HG03575 (cell line): Measurements from ENCODE around the gene KLHDC8A.

Experiments used
- ATAC-seq: cut with Tn5 transposase; IDR thresholded peaks from one replicate; pipeline ENCODE4 v1.9.1; 2021; ENCODE audit not compliant: unreplicated experiment, insufficient number of reproducible peaks, low FRiP score; ENCODE audit errors: extremely low read depth

KLHDC8A gene

DNA sequence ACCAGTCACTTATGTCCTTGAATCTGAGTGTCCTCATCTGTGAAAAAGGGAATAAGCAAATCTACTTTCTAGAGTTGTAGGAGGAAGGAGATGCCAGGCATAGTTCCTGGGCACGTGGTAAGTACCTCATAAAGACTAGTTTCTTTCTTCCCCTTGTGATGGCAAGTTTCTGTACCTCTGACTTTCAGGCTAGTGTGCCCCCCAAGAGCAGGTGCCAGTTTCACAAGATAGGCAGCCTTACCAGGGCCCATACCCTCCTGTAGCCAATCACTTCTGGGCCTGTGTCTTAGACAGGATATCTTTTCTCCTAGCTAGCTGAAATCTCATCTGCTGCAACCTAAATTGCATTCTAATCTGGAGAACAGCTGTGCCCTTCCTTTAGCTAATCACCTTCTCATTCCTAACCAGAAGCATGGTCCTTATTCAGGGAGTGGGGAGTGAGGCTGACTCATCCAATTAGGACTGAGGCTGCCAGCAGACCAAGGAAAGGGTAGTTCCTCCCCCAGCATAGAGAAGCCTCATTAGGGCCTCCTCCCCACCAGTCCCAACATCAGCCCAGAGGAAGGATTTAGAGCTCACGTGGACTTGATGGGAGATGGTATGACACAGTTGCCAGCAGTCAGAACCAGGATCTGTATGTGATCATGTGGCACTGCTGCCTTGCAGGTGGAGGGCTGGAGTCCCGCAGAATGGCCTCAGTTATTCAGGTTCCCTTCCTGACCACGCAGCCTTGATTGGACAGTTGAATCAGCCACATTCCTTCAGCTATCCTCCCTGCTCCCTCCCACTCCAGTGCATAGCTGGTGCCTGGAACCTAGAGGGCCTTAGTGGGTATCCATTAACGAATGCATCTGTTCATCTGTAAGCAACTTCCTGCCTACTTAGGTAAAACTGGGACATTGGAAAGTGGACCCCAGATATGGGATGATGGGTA lies 7.9 kb downstream of the KLHDC8A start:
- no peak for ATAC-seq

DNA sequence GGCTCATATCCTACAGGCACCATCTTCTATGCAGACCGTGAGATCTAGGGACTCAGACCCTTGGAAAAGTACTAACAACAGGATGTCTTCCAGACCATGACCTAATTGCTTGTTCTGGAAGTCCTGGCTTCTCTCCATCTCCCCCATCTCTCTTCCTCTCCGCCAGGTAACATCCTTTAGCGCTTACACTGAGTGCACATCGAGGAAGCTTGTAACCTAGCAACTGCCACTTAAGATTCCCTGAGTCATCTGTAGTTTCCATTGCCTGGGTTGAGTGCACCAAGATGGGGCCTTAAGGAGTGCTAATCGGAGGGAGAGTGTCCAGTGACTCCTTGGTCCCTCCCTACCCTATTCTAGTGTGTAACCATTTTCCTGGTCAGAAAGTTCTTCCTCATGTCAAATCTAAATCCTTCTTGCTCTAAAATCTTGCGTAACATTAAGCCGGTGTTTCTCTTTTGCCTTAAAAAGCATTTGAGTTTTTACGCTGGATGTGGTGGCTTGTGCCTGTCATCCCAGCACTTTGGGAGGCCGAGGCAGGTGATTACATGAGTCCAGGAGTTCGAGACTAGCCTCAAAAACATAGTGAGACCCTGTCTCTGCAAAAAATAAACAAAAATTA lies 9.7 kb downstream of the KLHDC8A start:
- no peak for ATAC-seq

- no peak for ATAC-seq
Observed at GRCh38 chr1:205345761-205346160, 11.0 kb downstream of the KLHDC8A start.

- no peak for ATAC-seq
Observed at GRCh38 chr1:205344066-205344928, 12.4 kb downstream of the KLHDC8A start.

- no peak for ATAC-seq
Observed at GRCh38 chr1:205343431-205344065, 13.2 kb downstream of the KLHDC8A start.

DNA sequence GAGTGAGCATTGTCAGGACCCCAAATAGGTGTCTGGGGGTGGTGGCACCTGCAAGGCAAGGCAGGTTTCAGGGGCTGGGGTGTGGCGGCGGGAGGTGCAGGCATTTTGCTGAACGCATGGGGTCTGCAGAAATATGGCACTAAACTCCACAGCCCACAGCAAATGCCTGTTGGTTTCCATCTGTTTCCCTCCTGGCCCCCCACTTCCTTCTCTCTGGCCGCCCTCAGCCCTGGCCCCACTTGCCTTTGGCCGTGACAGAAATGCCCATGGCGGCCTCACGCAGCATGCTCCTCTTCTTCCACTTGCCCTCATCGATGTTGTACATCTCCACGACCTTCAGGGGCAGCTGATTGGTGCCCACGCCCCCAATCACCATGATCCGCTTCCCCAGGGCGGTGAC lies 13.7 kb downstream of the KLHDC8A start:
- ATAC-seq = no peak

GRCh38 chr1:205340676-205341075 lies 16.0 kb downstream of the KLHDC8A start:
- ATAC-seq = no peak

DNA sequence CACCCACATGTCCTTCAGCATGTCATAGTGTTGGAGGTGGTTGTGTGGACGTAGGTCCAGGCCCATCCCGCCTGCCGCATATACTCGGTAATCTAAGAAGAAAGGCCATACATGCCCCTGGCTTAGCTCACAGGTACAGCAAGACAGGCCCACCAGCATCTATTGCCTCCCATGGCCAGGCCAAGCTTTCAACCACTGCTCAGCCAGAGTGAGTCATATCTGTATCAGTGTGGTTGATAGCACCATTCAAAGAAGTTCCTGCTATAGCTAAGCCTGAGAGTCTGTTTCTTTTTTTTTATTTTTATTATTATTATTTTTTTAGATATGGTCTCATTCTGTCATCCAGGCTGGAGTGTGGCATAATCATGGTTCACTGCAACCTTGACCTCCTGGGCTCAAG lies 17.0 kb downstream of the KLHDC8A start:
- peak; percentile 64 for ATAC-seq

DNA sequence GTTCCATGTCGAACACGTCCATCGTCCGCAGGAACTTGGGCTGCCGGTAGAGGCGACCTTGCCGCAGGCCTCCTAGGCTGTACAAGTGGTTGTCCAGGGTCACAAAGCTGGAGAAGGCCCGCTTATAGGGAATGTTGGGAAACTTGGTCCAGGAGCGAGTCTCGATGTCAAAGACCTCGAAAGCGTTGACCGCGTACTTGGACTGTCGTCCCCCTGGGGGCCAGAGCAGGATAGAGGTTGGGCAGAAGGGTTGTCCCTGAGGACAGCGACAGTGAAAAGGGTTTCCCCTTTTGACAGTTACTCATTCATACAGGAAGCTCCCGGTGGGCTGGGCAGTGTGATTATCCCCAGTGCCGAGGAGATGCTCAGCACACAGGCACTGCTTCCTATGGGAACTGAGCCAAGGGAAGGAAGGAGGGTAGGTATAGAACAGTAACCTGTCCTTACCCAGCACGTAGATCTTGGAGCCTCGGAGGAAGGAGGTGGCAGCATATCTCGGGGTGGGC lies 17.5 kb downstream of the KLHDC8A start:
- no peak for ATAC-seq

GRCh38 chr1:205338011-205338410 lies 18.7 kb downstream of the KLHDC8A start:
- no peak for ATAC-seq

DNA sequence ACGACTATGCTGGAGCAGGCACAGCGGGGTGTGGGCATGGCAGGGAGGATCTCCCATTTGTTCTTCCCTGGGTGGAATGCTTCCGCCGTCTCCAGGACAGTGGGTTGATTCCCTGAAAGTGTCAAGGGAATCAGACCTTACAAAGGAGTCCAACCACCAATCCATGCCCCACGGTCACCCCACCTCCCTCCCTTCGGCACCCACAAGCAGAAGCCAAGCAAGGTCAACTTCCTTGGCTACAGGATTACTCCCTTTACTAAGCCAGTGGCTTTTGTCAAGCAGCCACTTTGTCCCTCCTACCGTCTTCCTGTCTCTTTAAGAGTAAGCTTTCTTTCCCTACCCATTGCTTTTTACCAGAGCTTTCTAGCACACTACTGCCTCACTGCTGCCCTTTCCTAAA lies 19.2 kb downstream of the KLHDC8A start:
- no peak for ATAC-seq

DNA sequence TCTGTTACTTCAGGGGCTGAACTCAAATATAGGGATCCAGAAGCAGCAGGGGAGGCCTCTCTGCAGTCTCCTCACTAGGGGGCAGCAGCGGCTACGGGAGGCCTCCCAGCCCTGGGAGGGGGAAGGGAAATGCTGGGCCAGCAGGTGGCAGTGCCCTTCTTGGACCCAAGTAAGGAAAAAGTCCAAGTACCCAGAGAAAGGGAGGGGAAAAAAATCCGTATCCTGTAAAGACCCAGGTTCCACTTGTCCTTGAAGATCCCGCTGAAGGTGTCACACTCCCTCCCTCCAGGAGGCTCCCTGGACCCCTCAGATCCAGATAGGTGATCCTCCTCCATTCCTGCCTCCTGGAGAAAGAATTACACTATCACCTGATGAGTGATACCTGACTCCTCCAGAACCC lies 21.0 kb downstream of the KLHDC8A start:
- ATAC-seq = no peak

- no peak for ATAC-seq
Observed at GRCh38 chr1:205332015-205332791, 24.5 kb downstream of the KLHDC8A start.

DNA sequence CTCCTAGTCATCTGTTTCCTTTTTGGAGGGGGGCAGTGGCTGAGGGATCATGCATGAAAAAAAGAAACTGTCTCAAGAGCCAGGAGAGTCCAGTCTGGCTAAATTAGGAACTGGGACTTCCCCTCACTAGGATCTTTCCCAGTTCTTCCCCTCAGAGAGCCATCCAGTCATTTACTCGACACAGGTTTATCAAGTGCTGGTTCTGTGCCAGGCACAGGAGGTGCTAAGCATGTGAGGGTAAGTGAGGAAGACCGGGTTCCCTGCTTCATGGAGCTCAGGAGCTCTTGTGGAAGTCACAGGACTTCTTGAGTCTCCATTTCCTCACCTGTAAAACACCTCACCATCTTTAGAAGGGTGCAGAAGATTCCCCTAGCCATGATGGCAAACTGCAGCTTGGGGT lies 26.6 kb downstream of the KLHDC8A start:
- ATAC-seq = no peak

DNA sequence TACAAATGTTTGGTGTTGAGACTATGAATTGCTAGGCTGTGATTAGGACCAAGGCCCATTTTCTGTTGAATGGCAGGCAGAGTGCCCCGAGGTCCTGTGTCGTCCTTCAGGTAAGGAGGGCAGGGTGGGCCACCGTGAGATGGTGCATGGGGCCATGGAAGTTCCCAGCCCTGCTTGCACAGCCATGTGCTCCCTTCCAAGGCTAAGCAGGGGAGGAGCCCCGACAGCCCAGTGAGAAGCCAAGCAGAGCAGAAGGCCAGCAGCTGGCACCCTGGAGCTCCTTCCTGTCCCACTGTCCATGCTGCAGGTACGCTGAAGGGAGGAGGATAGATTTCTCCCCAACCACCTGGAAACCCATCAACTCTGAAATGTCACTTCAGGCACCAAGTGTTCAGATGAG lies 27.0 kb downstream of the KLHDC8A start:
- ATAC-seq = no peak

DNA sequence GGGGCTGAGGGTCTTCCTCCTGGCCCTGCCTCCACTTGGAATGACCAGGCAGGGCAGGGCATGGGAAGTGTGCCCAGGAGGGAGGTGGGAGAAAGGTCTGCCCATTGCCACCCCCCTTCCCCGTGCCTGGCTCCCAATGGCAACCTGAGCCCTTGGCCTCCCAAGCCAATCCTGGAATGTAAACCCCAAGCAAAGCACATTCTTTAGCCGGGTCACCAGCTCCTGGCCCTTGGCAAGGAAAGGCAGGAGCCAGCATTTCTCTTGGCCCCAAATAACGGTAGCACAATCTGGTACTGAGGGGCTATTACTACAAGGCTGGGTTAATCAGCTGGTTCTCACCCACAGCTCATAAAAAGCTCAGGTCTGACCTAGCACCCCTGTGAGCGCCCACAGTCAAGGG lies 28.2 kb downstream of the KLHDC8A start:
- no peak for ATAC-seq

- no peak for ATAC-seq
Observed at GRCh38 chr1:205326812-205327466, 29.8 kb downstream of the KLHDC8A start.
